Lower leg skin (tissue), 3 donors: ENCODE data around the gene SLC6A4.
"Not testable (repeated sequence)": the region's sequence is repeated elsewhere in the genome, so short reads cannot be mapped to it uniquely, and the experiment has no call there.

Experiments used
- POLR2A ChIP-seq, 2 donors: fragments of 450-650 bp; IDR thresholded peaks; one replicate each; pipeline ENCODE4 v1.6.1; 2016 to 2017; ENCODE audit warnings: antibody characterized with exemption in 2 of 2, mild to moderate bottlenecking in 1 of 2, moderate library complexity in 1 of 2
- TF ChIP-seq, protein P1 (sequence below), 3 donors: fragments of 450-650 bp; IDR thresholded peaks; one replicate each; pipeline ENCODE4 v1.5.1; 2016; ENCODE audit warnings: antibody characterized with exemption in 3 of 3, mild to moderate bottlenecking in 3 of 3, moderate library complexity in 2 of 3

DNA sequence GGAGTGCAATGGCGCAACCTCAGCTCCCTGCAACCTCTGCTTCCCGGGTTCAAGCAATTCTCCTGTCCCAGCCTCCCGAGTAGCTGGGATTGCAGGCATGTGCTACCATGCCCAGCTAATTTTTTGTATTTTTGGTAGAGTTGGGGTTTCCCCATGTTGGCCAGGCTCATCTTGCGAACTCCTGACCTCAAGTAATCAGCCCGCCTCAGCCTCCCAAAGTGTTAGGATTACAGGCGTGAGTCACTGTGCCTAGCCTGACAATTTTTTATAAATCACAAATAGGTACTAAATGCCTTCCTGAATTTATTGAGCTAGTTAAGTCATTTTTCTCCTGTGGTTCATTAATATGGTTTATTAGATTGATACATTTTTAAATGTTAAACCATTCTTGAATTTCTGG is 87.6 kb downstream of the SLC6A4 start:
- TF ChIP-seq POLR2A (IDR thresholded peaks at IDR 0.05) = not testable (repeated sequence)
- TF ChIP-seq, protein P1, sequence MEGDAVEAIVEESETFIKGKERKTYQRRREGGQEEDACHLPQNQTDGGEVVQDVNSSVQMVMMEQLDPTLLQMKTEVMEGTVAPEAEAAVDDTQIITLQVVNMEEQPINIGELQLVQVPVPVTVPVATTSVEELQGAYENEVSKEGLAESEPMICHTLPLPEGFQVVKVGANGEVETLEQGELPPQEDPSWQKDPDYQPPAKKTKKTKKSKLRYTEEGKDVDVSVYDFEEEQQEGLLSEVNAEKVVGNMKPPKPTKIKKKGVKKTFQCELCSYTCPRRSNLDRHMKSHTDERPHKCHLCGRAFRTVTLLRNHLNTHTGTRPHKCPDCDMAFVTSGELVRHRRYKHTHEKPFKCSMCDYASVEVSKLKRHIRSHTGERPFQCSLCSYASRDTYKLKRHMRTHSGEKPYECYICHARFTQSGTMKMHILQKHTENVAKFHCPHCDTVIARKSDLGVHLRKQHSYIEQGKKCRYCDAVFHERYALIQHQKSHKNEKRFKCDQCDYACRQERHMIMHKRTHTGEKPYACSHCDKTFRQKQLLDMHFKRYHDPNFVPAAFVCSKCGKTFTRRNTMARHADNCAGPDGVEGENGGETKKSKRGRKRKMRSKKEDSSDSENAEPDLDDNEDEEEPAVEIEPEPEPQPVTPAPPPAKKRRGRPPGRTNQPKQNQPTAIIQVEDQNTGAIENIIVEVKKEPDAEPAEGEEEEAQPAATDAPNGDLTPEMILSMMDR (IDR thresholded peaks at IDR 0.05) = not testable (repeated sequence)
